ENCODE measurements around the gene RPP38. TPM values are rescaled to one million over a fixed set of nuclear protein-coding genes. Genes with fewer than 3 reads are reported as not detected.
A peak's percentile ranks its signal among the peaks of the same experiment; 100 is the strongest.

The RPP38 gene
- total and polyA plus RNA-seq, 2 of the 13 experiments (the other 11 are each of a cell fraction or from before 2014, with no cell fraction given): 11.7 to 16.4 TPM

- TF ChIP-seq SP4 (CRISPR knock-in tag; IDR thresholded peaks at IDR 0.05) (peak; percentile 87), ZEB1 (IDR thresholded peaks at IDR 0.05; ENCODE audit: insufficient replicate concordance, low read depth) (peak; percentile 51), ZNF383 (CRISPR knock-in tag; IDR thresholded peaks at IDR 0.05; ENCODE audit: borderline replicate concordance) (no peak), MTERF4 (CRISPR knock-in tag; IDR thresholded peaks at IDR 0.05) (peak; percentile 77), FOXO4 (CRISPR knock-in tag; conservative IDR thresholded peaks at IDR 0.05) (0 out of 2 replicates have a peak, but pooled peaks have one; percentile 91), KAT7 (CRISPR knock-in tag; IDR thresholded peaks at IDR 0.05; ENCODE audit: borderline replicate concordance) (peak; percentile 97), RCOR2 (CRISPR knock-in tag; IDR thresholded peaks at IDR 0.05) (no peak), MXD4 (CRISPR knock-in tag; IDR thresholded peaks at IDR 0.05) (peak; percentile 92), ISL2 (CRISPR knock-in tag; IDR thresholded peaks at IDR 0.05) (peak; percentile 53; the same call in 1 of the 2 replicates), SNAI1 (CRISPR knock-in tag; IDR thresholded peaks at IDR 0.05; ENCODE audit: borderline replicate concordance) (no peak; the same call in 1 of the 2 replicates), ATF6 (CRISPR knock-in tag; conservative IDR thresholded peaks at IDR 0.05) (no peak), GABPB1 (CRISPR knock-in tag; IDR thresholded peaks at IDR 0.05) (peak; percentile 84), RELA (CRISPR knock-in tag; IDR thresholded peaks at IDR 0.05) (peak; percentile 82; the same call in 1 of the 2 replicates), ZNF777 (CRISPR knock-in tag; IDR thresholded peaks at IDR 0.05) (peak; percentile 62; the same call in 1 of the 2 replicates), ATF2 (CRISPR knock-in tag; IDR thresholded peaks at IDR 0.05) (no peak), ZNF75D (CRISPR knock-in tag; IDR thresholded peaks at IDR 0.05; ENCODE audit: borderline replicate concordance) (no peak), BRD4 (CRISPR knock-in tag; IDR thresholded peaks at IDR 0.05) (peak; percentile 88), NR2F2 (IDR thresholded peaks at IDR 0.05; ENCODE audit: borderline replicate concordance, low read depth) (no peak; the same call in 1 of the 2 replicates), ZNF792 (CRISPR knock-in tag; IDR thresholded peaks at IDR 0.05) (no peak), TBL1XR1 (IDR thresholded peaks at IDR 0.05; ENCODE audit: borderline replicate concordance, low read length, partially characterized antibody) (no peak), TOPORS (CRISPR knock-in tag; IDR thresholded peaks at IDR 0.05) (peak; percentile 96)
- TF ChIP-seq, protein P1, sequence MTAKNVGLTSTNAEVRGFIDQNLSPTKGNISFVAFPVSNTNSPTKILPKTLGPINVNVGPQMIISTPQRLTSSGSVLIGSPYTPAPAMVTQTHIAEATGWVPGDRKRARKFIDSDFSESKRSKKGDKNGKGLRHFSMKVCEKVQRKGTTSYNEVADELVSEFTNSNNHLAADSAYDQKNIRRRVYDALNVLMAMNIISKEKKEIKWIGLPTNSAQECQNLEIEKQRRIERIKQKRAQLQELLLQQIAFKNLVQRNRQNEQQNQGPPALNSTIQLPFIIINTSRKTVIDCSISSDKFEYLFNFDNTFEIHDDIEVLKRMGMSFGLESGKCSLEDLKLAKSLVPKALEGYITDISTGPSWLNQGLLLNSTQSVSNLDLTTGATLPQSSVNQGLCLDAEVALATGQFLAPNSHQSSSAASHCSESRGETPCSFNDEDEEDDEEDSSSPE (CRISPR knock-in tag; IDR thresholded peaks at IDR 0.05): peak; percentile 63
These were observed at the start of gene RPP38 (continued) for GRCh38 chr10:15097011-15097812.
